Sigmoid colon (tissue), 4 donors: ENCODE measurements around the gene PDLIM5.

ENCODE experiments used
- EP300 ChIP-seq, 4 donors: sonication (generic); formaldehyde crosslinking; IDR thresholded peaks; one replicate each; pipeline ENCODE4 v1.6.1; 2017; ENCODE audit warnings: antibody characterized with exemption in 4 of 4
- POLR2A ChIP-seq, 2 donors: fragments of 450-650 bp; IDR thresholded peaks; one replicate each; pipeline ENCODE4 v1.6.1; 2016; ENCODE audit warnings: antibody characterized with exemption in 2 of 2, mild to moderate bottlenecking in 2 of 2, moderate library complexity in 2 of 2
- TF ChIP-seq, protein P1 (sequence below), 4 experiments: fragments of 450-650 bp in 3 of 4; fragments of 200-600 bp in 1 of 4; IDR thresholded peaks; one replicate each; pipeline ENCODE4 v1.5.1; 2016 to 2019; ENCODE audit warnings: antibody characterized with exemption in 4 of 4, mild to moderate bottlenecking in 3 of 4, moderate library complexity in 2 of 4

GRCh38 chr4:94639298-94639697 lies 187.6 kb downstream of the PDLIM5 start:
- TF ChIP-seq POLR2A (IDR thresholded peaks at IDR 0.05) (no peak), EP300 (IDR thresholded peaks at IDR 0.05) (no peak)
- TF ChIP-seq, protein P1, sequence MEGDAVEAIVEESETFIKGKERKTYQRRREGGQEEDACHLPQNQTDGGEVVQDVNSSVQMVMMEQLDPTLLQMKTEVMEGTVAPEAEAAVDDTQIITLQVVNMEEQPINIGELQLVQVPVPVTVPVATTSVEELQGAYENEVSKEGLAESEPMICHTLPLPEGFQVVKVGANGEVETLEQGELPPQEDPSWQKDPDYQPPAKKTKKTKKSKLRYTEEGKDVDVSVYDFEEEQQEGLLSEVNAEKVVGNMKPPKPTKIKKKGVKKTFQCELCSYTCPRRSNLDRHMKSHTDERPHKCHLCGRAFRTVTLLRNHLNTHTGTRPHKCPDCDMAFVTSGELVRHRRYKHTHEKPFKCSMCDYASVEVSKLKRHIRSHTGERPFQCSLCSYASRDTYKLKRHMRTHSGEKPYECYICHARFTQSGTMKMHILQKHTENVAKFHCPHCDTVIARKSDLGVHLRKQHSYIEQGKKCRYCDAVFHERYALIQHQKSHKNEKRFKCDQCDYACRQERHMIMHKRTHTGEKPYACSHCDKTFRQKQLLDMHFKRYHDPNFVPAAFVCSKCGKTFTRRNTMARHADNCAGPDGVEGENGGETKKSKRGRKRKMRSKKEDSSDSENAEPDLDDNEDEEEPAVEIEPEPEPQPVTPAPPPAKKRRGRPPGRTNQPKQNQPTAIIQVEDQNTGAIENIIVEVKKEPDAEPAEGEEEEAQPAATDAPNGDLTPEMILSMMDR (IDR thresholded peaks at IDR 0.05), result no peak
